Spleen (tissue), 11 donors: ENCODE results near the gene CIZ1. TPM values are rescaled to one million over a fixed set of nuclear protein-coding genes. Genes with fewer than 3 reads are reported as not detected.
"Not testable (repeated sequence)": the region's sequence is repeated elsewhere in the genome, so short reads cannot be mapped to it uniquely, and the experiment has no call there.

Source experiments
- DNase-seq: peaks from one replicate; pipeline ENCODE4 v3.0.0-alpha.2; 2020
- H3K27ac ChIP-seq, 8 donors: fragments of 200-600 bp; sonication (generic) in 7 of 8; 1 replicate in 4 of 8; 2 replicates in 4 of 8; pipeline versions ENCODE4 v1.5.0 to v1.8.0; 2016 to 2021; ENCODE audit warnings: inconsistent platforms in 4 of 8, mild to moderate bottlenecking in 4 of 8, moderate library complexity in 1 of 8
- H3K27me3 ChIP-seq, 7 donors: fragments of 200-600 bp; sonication (generic) in 6 of 7; replicated peaks in 1 of 7; 1 replicate in 4 of 7; 2 replicates in 3 of 7; pipeline versions ENCODE4 v1.5.0 to v1.8.0; 2016 to 2021; ENCODE audit warnings: inconsistent platforms in 3 of 7, mild to moderate bottlenecking in 1 of 7
- H3K36me3 ChIP-seq, 6 donors: fragments of 200-600 bp; sonication (generic) in 5 of 6; 1 replicate in 4 of 6; 2 replicates in 2 of 6; pipeline versions ENCODE4 v1.5.0 to v1.8.0; 2016 to 2021; ENCODE audit warnings: inconsistent platforms in 2 of 6
- H3K4me1 ChIP-seq, 6 donors: fragments of 200-600 bp; sonication (generic) in 5 of 6; 1 replicate in 3 of 6; 2 replicates in 3 of 6; pipeline versions ENCODE4 v1.5.0 to v1.8.0; 2016 to 2021; ENCODE audit warnings: inconsistent platforms in 3 of 6
- H3K4me3 ChIP-seq, 8 donors: fragments of 200-600 bp; sonication (generic) in 7 of 8; 1 replicate in 4 of 8; 2 replicates in 4 of 8; pipeline versions ENCODE4 v1.5.0 to v1.8.0; 2016 to 2021; ENCODE audit warnings: inconsistent platforms in 4 of 8, mild to moderate bottlenecking in 4 of 8, moderate library complexity in 2 of 8
- H3K9me3 ChIP-seq, 8 donors: fragments of 200-600 bp; sonication (generic) in 7 of 8; 1 replicate in 4 of 8; 2 replicates in 4 of 8; pipeline versions ENCODE4 v1.5.0 to v1.8.0; 2016 to 2021; ENCODE audit warnings: inconsistent platforms in 4 of 8
- POLR2A ChIP-seq, 3 donors: fragments of 450-650 bp; IDR thresholded peaks; one replicate each; pipeline ENCODE4 v1.5.1; 2017; ENCODE audit warnings: antibody characterized with exemption in 3 of 3, mild to moderate bottlenecking in 1 of 3
- POLR2AphosphoS5 ChIP-seq, 3 donors: sonication (generic); formaldehyde crosslinking; IDR thresholded peaks; one replicate each; pipeline ENCODE4 v1.5.1; 2017; ENCODE audit warnings: antibody characterized with exemption in 3 of 3
- WGBS, 5 donors: extraction: QIAGEN DNeasy Blood & Tissue Kit in 3 of 5; methylation state at CpG; one replicate each; pipeline versions ENCODE4 v1.1.5 to v1.1.7; 2013 to 2018; 5-methylcytosine and 5-hydroxymethylcytosine counted together
- intact Hi-C: fragments of 100-400 bp; cut with DNase I; formaldehyde crosslinking; loops from one replicate; pipeline ENCODE4 v1.15.0; 2023; ENCODE audit warnings: low total_unique reads
- polyA plus RNA-seq, 3 donors: library from polyadenylated mRNA; stranded (reverse); fragments of 200-250 nt; gene quantifications; one replicate each; pipeline ENCODE4 v1.2.1, GENCODE V29; 2013
- total RNA-seq, 7 donors: library from RNA; depleted of rRNA in 3 of 7; stranded (reverse); fragments of >200 nt in 3 of 7; fragmentation: NEBNext Ultra II Directional in 4 of 7; extraction: Animal tissue kit (Norgen Biotek cat#: 25700) in 4 of 7; gene quantifications; one replicate each; pipeline versions ENCODE4 v1.1.0 to v1.2.1, GENCODE V29; 2016 to 2021
- TF ChIP-seq, protein P1 (sequence below), 11 experiments: fragments of 200-600 bp in 7 of 11; fragments of 450-650 bp in 4 of 11; sonication (generic) in 4 of 11; IDR thresholded peaks in 8 of 11; conservative IDR thresholded peaks in 3 of 11; 1 replicate in 7 of 11; 2 replicates in 4 of 11; pipeline versions ENCODE4 v1.4.0 to v1.8.0; 2016 to 2021; ENCODE audit warnings: antibody characterized with exemption in 11 of 11, inconsistent platforms in 4 of 11, mild to moderate bottlenecking in 1 of 11
- donor health status: healthy with polysubstance abuse.
- donor health status: DM: no; HTN: no; CAD: no; lungs with moderate emphysema.
- donor health status: DM: no; HTN: no; CAD: no.
- donor health status: Bipolar disorder and iron deficiency.
- donor health status: healthy.
- donor health status: DM: no; HTN: no; CAD: no.
- donor health status: DM: yes; HTN: yes; CAD: no.

The CIZ1 gene
- total and polyA plus RNA-seq, 10 donors, result 24.7 to 98.2 (median 77.2) TPM

DNA sequence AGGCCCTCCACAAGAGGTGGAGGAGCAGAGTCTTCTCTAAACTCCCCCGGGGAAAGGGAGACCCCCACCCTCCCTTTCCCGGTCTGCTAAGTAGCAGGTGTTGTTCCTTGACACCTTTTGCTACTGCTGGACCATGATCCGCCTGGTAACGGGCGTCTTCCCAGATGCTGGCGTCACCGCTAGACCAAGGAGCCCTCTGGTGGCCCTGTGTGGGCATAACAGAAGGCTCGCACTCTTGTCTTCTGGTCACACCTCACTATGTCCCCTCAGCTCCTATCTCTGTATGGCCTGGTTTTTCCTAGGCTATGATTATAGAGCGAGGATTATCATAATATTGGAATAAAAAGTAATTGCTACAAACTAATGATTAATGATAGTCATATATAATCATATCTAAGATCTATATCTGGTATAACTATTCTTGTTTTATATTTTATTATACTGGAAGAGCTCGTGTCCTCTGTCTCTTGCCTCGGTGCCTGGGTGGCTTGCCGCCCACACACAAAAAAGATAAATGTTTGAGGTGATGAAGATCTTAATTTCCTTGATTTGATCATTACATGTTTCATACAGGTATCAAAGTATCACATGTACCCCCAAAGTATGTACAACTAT, 61.3 kb downstream of the CIZ1 start:
- H3K27ac ChIP-seq, H3K36me3 ChIP-seq, H3K9me3 ChIP-seq, intact Hi-C loops: not testable (repeated sequence)
- peaks cover 23 to 45% (median 34%) of the 10 kb centered on the region in 6 donors for H3K4me1 ChIP-seq
- TF ChIP-seq, protein P1, sequence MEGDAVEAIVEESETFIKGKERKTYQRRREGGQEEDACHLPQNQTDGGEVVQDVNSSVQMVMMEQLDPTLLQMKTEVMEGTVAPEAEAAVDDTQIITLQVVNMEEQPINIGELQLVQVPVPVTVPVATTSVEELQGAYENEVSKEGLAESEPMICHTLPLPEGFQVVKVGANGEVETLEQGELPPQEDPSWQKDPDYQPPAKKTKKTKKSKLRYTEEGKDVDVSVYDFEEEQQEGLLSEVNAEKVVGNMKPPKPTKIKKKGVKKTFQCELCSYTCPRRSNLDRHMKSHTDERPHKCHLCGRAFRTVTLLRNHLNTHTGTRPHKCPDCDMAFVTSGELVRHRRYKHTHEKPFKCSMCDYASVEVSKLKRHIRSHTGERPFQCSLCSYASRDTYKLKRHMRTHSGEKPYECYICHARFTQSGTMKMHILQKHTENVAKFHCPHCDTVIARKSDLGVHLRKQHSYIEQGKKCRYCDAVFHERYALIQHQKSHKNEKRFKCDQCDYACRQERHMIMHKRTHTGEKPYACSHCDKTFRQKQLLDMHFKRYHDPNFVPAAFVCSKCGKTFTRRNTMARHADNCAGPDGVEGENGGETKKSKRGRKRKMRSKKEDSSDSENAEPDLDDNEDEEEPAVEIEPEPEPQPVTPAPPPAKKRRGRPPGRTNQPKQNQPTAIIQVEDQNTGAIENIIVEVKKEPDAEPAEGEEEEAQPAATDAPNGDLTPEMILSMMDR (IDR thresholded peaks at IDR 0.05 in 8 of 11, conservative IDR thresholded peaks at IDR 0.05 in 3 of 11), result peak in 8 of 11 experiments; percentile 17 to 75 (median 66)
- peak; percentile 86 for DNase-seq
- peak overlapping the region in 1 of 8 donors; percentile 93 for H3K4me3 ChIP-seq
- WGBS, 5 donors, result 25 to 31% (median 28%) methylated on average over 11 to 12 of the region's 12 CpGs
- H3K27me3 ChIP-seq, result peaks cover 0 to 11% (median 0%) of the 10 kb centered on the region in 7 donors

DNA sequence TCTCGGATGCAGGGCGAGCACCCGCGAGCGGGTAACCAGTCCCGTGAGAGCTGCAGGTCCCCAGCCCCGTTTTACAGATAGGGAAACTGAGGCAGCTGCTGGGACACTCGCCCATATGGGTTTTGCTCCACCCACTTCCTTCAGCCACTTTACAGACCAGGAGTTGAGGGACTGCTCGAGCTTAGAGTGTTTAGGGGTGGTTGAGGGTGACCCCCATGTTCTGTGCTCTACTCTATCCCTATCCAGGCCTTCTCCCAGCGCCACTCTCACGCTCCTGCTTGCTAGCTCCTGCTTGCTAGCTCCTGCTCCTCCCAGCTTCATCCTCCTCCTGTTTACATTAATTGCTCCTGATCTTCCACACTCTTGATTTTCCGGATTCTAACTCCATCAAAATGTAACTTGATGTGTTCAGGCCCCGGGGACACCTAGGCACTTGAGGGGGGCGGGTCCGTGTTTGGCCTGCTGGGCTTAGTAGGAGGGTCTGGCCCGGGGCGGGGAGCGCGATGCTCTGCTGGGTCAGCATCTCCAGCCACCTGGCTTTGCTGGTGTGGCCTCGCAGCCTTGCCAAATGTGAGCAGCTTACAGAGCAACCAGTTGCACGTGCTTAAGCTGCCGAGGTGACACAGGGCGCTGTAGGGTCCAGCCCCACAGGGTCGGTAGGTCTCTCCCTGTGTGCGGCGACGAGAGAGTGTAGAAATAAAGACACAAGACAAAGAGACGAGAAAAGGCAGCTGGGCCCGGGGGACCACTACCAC, 62.4 kb downstream of the CIZ1 start:
- Histone ChIP-seq H3K27me3 (peaks cover 0 to 11% (median 0%) of the 10 kb centered on the region in 7 donors), H3K9me3 (no peaks in the 10 kb centered on the region), H3K4me1 (peaks cover 23 to 52% (median 40%) of the 10 kb centered on the region in 6 donors), H3K4me3 (peak overlapping the region; percentile 58 to 99 (median 96)), H3K36me3 (peaks cover 0 to 12% (median 6%) of the 10 kb centered on the region in 6 donors), H3K27ac (peak overlapping the region; percentile 96 to 98 (median 97))
- no peak for TF ChIP-seq POLR2AphosphoS5 (IDR thresholded peaks at IDR 0.05)
- TF ChIP-seq, protein P1 (IDR thresholded peaks at IDR 0.05 in 8 of 11, conservative IDR thresholded peaks at IDR 0.05 in 3 of 11), result no peak
- TF ChIP-seq POLR2A (IDR thresholded peaks at IDR 0.05), result no peak
- WGBS, 5 donors, result 60 to 66% (median 63%) methylated on average over 29 of the region's 29 CpGs
- peak; percentile 86 for DNase-seq
- intact Hi-C loops, result no loop called here

DNA sequence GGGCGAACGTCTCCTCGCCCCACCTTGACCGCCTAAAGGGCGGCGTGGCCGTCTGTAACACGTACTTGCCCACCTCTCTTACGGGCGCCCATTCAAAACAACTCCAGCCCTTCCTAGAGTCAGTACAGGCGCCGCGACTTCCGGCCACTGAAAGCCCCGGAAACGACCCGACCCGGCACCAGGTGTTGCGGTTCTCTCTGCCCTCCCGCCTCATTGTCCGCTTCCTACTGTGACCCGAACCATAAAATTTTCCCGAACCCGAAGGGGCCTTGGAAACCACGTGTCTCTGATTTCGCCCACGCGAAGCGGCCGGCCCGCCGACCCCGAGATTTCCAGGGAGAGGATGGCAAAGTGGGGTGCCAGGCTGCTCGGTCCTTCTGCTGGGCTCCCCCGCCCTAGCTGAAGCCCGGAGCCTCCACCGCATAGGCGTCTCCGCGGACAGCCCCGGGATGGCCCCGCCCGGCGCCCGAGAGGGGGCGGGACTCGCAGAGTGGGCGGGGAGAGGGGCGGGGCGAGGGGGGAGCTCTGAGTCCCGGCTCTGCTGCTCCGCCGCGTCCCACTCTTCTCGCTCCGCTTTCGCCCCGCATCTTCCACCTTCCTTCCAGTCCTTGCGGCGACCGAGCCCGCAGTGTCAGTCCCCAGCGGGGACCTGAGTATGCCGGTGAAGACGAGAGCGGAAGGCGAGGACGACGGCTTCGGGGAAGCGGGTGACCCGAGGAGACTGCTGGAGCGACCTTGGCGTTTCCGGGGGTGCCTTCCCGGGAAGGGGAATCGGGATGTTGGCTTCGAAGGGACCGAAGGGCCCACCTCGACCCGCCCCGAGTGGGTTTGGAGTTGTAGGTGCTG, 63.2 kb downstream of the CIZ1 start:
- TF ChIP-seq POLR2AphosphoS5 (IDR thresholded peaks at IDR 0.05) (peak; percentile 65 to 83 (median 79)), POLR2A (IDR thresholded peaks at IDR 0.05) (peak in 1 of 3 donors; percentile 16)
- TF ChIP-seq, protein P1 (IDR thresholded peaks at IDR 0.05 in 8 of 11, conservative IDR thresholded peaks at IDR 0.05 in 3 of 11), result peak in 2 of 11 experiments; percentile 35
- peak; percentile 96 for DNase-seq
- Histone ChIP-seq H3K9me3 (no peaks in the 10 kb centered on the region), H3K4me3 (peak overlapping the region; percentile 58 to 99 (median 96)), H3K36me3 (peaks cover 0 to 20% (median 14%) of the 10 kb centered on the region in 6 donors), H3K4me1 (peaks cover 23 to 52% (median 40%) of the 10 kb centered on the region in 6 donors), H3K27me3 (peaks cover 0 to 11% (median 0%) of the 10 kb centered on the region in 7 donors), H3K27ac (peak overlapping the region; percentile 96 to 98 (median 97))
- 0 to 1% (median 0%) methylated on average over 35 to 82 of the region's 82 CpGs for WGBS, 5 donors
- intact Hi-C loops, result no loop called here
